ENCODE results near the gene ADK.

Gene ADK

DNA sequence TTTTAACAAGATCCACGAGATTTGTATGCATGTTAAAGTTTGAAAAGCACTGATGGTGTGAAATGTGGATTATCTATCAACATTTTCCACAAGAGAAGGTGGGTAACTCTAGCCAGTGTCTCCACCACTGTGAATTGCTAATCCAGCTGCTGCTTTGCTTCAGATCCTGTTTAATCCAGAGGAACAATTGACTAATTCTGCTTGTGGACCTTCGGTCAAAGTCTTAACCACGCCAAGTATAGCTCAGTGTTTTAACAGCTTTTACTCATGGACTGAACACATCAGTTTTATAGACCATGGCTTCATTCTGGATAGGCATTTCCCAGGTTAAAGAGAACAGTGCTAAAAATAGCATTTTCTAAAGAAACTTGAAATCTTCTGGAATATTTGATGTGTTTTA, 23.5 kb downstream of the ADK start:
- FAIRE-seq (no peak), DNase-seq (ENCODE audit: insufficient read length, low spot score) (no peak)
- TF ChIP-seq, protein P1, sequence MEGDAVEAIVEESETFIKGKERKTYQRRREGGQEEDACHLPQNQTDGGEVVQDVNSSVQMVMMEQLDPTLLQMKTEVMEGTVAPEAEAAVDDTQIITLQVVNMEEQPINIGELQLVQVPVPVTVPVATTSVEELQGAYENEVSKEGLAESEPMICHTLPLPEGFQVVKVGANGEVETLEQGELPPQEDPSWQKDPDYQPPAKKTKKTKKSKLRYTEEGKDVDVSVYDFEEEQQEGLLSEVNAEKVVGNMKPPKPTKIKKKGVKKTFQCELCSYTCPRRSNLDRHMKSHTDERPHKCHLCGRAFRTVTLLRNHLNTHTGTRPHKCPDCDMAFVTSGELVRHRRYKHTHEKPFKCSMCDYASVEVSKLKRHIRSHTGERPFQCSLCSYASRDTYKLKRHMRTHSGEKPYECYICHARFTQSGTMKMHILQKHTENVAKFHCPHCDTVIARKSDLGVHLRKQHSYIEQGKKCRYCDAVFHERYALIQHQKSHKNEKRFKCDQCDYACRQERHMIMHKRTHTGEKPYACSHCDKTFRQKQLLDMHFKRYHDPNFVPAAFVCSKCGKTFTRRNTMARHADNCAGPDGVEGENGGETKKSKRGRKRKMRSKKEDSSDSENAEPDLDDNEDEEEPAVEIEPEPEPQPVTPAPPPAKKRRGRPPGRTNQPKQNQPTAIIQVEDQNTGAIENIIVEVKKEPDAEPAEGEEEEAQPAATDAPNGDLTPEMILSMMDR (IDR thresholded peaks at IDR 0.05; ENCODE audit: insufficient read depth, missing control alignments): no peak

DNA sequence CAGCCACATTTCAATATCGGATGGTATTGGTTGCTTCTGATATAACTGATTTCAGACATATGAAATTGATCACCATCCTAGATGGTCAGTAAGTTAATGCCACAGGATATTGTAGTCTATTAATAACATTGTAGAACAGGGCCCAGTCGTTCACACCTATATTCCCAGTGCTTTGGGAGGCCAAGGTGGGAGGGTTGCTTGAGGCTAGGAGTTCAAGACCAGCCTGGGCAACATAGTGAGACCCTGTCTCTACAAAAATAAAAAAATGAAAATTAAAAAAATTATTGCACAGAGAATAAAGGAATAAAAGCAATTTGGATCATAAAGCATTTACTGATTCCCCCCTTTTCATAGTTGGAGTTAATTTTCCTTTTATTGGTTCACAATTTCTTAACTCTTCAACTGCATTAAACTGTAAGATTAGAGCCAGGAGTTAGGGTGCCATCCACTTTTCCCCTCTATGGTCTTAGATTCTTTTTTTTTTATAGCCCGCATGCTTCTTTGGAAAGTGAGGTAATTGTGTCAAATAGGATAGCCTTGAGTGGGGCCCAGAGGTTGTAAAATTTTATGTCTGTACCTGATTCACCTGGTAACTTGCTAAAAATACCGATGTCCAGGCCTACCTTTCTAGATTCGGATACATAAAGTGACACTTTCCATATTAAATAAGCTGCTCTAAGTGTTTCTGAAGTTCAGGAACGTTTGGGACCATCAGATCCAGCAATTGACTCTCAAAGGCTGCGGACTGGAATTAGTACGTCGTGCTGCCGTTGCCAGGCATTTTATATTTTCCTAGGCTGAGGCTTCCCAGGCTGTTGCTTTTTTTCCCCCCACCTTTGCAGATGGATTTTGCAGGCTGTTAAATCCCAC, 24.7 kb downstream of the ADK start:
- FAIRE-seq (no peak), DNase-seq (ENCODE audit: insufficient read length, low spot score) (no peak)
- TF ChIP-seq, protein P1 (IDR thresholded peaks at IDR 0.05; ENCODE audit: insufficient read depth, missing control alignments): no peak

DNA sequence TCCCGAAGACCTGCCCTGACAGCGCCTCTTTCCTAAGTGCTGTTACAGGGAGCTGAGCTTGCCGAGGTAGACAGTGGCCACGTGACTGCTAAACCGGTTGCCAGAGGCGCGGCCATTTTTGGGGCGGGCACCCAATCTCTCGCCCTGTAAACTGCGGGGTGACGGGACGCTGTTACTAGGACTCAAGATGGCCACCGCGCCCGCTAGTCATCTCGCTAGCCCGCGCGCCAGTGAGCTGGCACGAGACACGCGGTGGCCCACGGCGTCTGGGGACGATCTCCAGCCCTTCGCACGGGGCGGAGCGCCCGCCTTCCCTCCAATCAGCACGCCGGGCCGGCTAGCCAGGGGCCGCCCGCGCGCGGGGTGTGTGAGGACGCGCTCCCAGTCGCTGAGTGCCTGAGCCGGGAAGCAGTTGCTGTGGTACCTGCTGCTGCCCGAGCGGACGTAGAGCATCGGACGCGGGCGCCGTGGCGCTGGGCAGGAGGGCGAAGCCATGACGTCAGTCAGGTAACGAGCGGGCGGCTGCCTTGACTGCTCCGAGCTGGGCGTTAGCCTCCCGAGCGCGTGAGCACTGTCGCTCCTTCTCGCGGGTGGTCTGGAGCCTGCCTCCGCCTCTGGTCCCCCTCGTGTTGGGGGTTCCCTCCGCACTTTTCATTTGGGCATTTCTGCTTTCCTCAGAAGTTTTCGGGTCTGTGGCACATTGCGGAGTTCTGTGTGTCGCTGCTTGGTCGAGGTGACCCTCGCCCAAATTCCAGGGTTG, 25.5 kb downstream of the ADK start:
- TF ChIP-seq, protein P1 (IDR thresholded peaks at IDR 0.05; ENCODE audit: insufficient read depth, missing control alignments): no peak
- no peak for FAIRE-seq

DNA sequence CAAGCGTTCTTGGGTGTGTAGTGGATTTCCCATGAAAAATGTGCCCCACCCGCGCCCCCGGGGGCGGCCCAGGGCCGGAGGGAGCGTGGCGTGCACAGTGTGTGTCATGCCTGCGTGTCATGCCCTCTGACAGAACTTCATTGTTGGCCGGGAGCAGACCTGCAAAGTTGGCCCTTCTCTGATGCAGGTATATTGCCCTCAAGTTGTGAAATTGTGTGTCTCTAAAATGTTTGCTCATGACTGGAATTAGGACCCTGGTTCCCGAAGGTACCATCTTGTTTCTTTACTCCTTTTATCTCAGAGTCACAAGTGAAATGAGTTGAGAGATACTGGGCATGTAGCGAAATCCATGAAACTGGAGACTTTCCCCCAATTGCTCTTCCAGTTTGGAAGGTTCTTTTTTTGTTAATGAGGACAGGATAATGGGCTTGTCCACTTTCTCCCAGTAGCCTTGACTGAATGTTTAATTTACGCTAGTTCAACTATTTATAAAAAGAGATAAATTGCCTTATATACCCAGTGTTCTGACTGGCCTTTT, 26.2 kb downstream of the ADK start:
- TF ChIP-seq, protein P1 (IDR thresholded peaks at IDR 0.05; ENCODE audit: insufficient read depth, missing control alignments): no peak
- DNase-seq (ENCODE audit: insufficient read length, low spot score) (no peak), FAIRE-seq (no peak)

More for the DNA sequence above, 25.5 kb downstream of the ADK start:
- DNase-seq (ENCODE audit: insufficient read length, low spot score): peak; percentile 51

DNA sequence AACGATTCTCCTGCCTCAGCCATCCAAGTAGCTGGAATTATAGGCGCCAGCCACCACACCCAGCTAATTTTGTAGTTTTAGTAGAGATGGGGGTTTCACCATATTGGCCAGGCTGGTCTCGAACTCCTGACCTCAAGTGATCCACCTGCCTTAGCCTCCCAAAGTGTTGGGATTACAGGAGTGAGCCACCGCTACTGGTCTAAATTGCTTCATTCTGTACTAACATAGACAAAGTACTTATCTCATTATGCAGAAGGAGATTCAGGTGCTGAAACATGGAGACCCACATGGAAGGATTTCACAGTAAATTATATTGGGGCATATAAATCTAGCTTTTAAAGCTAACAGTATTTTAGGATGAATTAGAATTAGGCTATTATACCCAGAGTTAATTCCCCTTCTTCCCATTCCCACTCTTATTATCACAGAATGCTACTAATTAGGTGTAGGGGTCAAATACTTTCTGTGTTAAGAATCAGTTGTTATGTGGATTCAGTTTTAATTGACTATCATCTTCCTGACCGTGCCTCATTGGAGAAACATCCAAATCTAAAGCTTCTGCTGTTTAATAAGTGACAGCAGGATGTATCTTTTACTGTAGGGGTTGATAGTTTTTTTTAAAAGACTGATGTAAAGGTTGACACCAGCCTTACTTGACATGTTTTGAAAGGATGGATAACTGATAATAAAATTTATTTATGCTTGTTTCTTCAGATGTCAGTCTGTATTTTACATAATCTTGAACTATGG, 27.2 kb downstream of the ADK start:
- TF ChIP-seq, protein P1 (IDR thresholded peaks at IDR 0.05; ENCODE audit: insufficient read depth, missing control alignments): no peak
- DNase-seq (ENCODE audit: insufficient read length, low spot score) (no peak), FAIRE-seq (no peak)

DNA sequence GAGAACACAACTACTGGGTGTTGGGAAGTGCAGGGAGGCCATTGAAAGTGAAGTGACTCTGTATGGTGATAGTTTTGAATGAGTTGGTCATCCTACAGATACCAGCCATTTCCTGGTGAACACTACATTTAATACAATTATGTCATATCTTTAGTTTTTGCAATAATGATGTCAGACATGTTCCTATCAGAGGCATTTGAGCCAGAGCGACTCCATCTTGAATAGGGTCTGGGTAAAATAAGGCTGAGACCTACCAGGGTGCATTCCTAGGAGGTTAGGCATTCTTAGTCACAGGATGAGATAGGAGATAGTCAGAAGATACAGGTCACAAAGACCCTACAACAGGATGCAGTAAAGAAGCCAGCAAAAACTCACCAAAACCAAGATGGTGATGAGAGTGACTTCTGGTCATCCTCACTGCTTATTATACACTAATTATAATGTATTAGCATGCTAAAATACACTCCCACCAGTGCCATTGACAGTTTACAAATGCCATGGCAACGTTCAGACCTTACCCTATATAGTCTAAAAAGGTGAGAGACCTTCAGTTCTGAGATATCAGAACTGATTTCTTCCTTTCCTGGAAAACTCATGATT, 28.2 kb downstream of the ADK start:
- FAIRE-seq: no peak
- TF ChIP-seq, protein P1 (IDR thresholded peaks at IDR 0.05; ENCODE audit: insufficient read depth, missing control alignments): no peak
- DNase-seq (ENCODE audit: insufficient read length, low spot score): no peak
